VCaP (cell line): ENCODE measurements around the gene MRPL10.

Experiments used
- H3K27ac ChIP-seq: fragments of 450-650 bp; 2 replicates; pipeline ENCODE4 v1.5.1; 2017
- CTCF ChIP-seq: fragments of 450-650 bp; conservative IDR thresholded peaks from 2 replicates; pipeline ENCODE4 v1.5.1; 2017; ENCODE audit warnings: mild to moderate bottlenecking, moderate library complexity

The MRPL10 gene

GRCh38 chr17:47831003-47831933, at the start of gene MRPL10, which contains the start of gene LRRC46:
Gene MRPL10, minus strand, starts transcription at chr17:47831541. Its CDS starts 30 bp downstream, at chr17:47831511.
Gene LRRC46, plus strand, starts transcription at chr17:47831670. Its CDS starts 320 bp downstream, at chr17:47831990.
- TF ChIP-seq CTCF = peak; percentile 69
- H3K27ac ChIP-seq = peak within 1 kb of the TSS; percentile 90

- no peak overlapping the region for H3K27ac ChIP-seq
- no peak for TF ChIP-seq CTCF
Measured at GRCh38 chr17:47879776-47880454, 48.6 kb upstream of the MRPL10 start.

- no peak for TF ChIP-seq CTCF
- H3K27ac ChIP-seq = no peak overlapping the region
Measured at GRCh38 chr17:47879028-47879585, 47.8 kb upstream of the MRPL10 start.

GRCh38 chr17:47878203-47879027, 47.1 kb upstream of the MRPL10 start:
- TF ChIP-seq CTCF = no peak
- H3K27ac ChIP-seq = no peak overlapping the region

- no peak for TF ChIP-seq CTCF
- H3K27ac ChIP-seq = no peak overlapping the region
Measured at GRCh38 chr17:47877368-47878034, 46.2 kb upstream of the MRPL10 start.

- no peak overlapping the region for H3K27ac ChIP-seq
- no peak for TF ChIP-seq CTCF
Measured at GRCh38 chr17:47875011-47875985, 44.0 kb upstream of the MRPL10 start.
